CD4-positive, alpha-beta T cell treated with Interleukin-10 for 1 hour (primary cell): ENCODE data around the gene SYT17.

Source experiments
- DNase-seq: peaks from one replicate; pipeline ENCODE4 v3.0.0-alpha.2; 2020

Gene SYT17

DNA sequence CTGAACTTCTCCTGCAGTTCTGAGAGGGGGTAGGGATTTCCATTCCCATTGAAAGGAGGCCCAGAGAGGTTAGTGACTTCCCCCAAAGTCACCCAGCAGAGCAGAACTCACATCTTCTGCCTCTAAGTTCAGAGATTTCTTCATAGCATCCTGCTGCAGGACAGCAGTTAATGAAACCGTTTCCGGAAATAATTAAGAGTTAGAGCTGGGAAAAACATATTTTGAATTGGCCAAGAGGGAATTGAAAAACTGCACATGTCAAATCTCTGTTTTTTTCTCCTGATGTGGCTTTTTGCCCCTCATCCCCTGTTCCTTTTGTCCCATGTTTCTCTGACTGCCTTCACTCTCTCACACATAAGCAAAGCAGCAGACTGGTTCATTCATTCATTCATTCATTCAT is 27.6 kb upstream of the SYT17 start:
- DNase-seq, result no peak

DNA sequence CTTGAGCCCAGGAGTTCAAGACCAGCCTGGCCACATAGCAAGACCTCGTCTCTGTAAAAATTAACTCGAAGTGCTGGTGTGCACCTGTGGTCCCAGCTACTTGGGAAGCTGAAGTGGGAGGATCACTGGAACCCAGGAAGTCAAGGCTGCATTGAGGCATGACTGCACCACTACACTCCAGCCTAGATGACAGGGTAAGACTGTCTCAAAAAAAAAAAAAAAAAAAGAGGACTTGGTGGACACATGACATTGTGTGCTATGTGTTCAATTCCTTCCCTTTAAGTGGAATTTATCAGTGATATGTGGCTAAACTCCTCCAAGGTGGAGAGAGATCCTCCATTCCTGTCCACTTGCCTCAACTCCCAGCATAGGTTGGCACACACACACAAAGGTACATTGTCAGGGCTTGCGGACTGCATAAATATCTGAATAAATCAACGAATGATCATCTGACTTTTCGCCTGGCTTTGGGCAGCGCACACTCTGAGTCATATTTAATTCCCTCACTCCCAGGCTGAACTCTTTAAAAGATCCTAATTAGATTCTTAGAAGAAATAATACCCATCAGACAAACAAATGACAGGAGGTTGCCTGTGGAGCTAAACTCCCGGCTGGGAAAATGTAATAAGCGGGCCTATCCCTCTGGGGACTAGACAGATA is 25.0 kb upstream of the SYT17 start:
- no peak for DNase-seq

- DNase-seq, result no peak
Observed at GRCh38 chr16:19143599-19143956, 24.5 kb upstream of the SYT17 start.

GRCh38 chr16:19145010-19145409 is 23.0 kb upstream of the SYT17 start:
- no peak for DNase-seq

DNA sequence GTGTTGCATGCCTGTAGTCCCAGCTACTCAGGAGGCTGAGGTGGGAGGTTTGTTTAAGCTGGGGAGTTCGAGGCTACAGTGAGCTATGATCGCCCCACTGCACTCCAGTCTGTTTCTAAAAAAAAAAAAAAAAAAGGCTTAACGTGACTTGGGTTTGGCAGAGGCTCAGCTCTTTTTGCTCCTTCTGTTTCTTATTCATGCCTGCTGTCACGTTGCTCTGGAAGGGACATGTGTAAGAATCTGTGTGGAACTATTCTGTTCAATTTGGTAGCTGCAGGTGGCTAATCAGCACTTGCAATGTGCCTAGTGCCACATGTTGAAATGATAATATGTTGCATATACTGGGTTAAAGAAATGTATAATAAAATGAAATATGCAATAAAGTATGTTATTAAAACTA is 20.9 kb upstream of the SYT17 start:
- DNase-seq, result no peak

DNA sequence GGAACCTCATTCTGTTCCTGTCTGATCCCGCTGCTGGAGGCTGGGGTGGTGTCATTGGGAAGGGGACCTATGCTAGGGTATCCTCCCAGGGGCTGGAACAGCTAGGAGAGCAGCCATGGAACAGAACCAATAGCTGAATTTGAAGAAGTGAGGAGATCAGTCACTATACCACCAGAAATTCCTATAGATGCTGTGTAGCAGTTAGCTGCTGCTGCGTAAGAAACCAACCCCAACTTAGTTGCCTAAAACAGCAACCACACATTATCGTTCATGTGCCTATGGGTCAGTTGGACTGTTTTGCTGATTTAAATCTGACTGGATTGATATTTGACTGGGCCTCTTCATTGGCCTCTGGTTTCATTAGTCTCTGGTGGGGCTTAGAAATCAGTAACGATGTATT is 20.4 kb upstream of the SYT17 start:
- no peak for DNase-seq

DNA sequence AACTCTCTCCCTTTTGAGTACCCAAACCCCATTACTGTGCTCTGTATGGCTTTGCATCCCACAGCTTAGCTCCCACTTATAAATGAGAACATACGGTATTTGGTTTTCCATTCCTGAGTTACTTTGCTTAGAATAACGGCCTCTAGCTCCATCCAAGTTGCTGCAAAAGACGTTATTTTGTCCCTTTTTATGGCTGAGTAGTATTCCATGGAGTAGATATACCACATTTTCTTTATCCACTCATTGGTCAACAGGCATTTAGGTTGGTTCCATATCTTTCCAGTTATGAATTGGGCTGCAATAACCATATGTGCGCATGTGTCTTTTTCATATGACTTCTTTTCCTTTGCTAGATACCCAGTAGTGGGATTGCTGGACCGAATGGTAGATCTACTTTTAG is 19.9 kb upstream of the SYT17 start:
- no peak for DNase-seq

GRCh38 chr16:19151310-19151709 is 16.7 kb upstream of the SYT17 start:
- no peak for DNase-seq

- no peak for DNase-seq
Observed at GRCh38 chr16:19152042-19152441, 16.0 kb upstream of the SYT17 start.

- no peak for DNase-seq
Observed at GRCh38 chr16:19153876-19154275, 14.2 kb upstream of the SYT17 start.

- DNase-seq, result no peak
Observed at GRCh38 chr16:19162085-19162484, 6.0 kb upstream of the SYT17 start.

DNA sequence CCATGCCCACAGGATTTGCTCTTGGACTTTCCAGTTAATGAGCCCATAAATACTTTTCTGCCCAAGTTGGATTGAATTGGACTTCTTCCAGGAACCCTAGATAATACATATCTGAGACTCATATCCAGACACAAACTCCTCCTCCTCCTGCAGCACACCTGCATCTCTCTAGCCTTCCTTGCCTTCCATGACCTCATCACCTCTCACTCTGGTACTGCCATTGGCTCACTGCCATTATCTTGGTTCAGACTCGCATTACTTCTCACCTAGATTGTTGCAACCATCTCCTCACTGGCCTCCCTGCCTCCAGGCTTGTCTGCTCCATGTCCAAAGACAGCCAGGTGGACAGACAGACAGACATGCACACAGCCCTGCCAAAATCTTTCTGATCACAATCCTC is 4.8 kb upstream of the SYT17 start:
- no peak for DNase-seq

DNA sequence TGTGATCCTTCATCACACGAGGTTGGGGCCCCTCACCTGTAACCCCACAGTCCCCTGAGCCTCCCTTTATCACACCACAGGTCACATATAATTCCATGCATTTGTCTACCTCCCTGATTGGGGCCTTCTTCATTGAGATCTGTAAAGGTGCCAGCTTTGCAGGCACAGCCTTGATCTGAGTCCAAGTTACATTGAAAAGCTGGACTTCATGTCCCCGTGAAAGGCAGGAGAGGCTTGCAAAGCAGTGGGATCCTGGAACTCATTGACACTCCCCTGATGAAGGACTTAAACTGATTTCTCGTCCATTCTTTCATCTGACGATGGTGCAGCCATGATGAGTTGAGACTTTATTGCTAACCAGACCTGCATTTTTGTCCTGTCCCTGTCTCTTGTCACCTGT is 3.8 kb upstream of the SYT17 start:
- no peak for DNase-seq

GRCh38 chr16:19165101-19165500 is 2.9 kb upstream of the SYT17 start:
- no peak for DNase-seq

DNA sequence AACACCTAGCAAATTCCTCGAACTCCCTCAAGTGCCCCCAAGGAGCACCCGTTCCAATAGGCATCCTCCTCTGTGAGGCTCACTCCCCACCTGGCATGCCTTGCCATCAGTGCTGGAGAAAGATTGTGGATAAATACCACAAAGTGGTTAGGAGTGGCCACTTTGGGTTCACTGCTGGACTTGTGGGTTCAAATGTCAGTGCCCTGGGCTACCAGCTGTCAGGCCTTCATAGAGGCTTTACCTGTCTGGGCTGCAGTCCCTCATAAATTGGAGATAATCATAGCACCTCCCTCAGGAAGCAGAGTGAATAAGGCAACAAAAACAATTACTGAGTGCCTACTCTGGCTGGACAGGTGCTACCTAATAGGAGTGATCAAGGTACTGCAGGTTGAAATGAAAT is 1.5 kb upstream of the SYT17 start:
- no peak for DNase-seq

GRCh38 chr16:19168371-19169081 is 486 bp downstream of the SYT17 start:
- no peak for DNase-seq

- DNase-seq, result no peak
Observed at GRCh38 chr16:19169082-19169639, 1.1 kb downstream of the SYT17 start.

- DNase-seq, result no peak
Observed at GRCh38 chr16:19170043-19170655, 2.1 kb downstream of the SYT17 start.

GRCh38 chr16:19172098-19172780 is 4.2 kb downstream of the SYT17 start:
- DNase-seq, result no peak

DNA sequence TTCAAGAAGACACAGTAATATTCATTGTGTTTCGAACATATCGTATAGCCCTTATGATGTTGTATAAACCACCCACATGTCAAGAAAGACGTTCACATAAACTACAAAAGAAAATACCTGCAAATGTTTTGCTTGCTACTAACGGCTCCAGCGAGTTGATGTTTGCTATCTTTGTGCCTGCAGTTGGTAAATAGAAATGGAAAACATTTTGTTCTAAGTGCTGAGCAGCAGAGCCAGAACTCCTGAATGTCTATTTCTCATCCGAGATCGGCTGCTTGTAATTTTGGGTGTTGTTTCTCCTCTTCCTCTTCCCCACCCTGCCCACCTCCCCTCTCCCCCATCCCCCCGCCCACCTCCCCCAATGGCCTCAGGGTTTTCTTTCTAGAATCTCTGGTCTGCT is 5.0 kb downstream of the SYT17 start:
- no peak for DNase-seq

DNA sequence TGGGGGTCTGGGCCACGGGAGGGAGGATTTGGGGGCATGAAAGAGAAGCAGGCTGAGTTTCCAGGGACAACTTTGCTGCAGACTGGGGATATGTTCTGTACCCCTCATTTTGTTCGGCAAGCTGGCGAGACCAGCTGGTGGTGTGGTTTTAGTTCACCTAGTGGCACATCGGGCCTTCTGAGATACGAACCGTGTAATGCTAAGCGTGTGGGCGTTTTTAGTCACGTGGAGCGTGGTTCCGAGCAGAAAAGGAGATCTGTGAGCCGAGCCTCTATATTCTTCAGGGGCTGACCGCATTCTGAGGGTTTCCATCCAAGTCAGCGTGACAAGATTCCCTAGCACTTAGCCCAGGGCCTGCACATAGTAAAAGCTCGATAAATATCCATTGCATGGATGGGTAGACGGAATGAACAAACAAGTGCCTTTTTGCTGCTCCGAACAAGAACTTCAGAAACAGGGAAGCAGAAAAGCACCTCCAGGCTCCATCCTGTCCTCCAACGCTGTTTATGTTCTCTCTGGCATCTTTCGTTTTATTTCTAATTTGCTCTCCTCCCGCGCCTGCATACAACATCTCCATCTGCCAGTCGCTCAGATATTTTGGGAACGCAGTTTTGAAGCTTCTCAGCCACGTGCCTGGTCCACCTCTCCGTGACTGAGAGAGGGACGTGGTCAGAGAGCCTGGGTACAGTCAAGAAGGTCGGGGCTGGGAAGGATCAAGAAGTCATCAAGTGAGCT is 5.8 kb downstream of the SYT17 start:
- no peak for DNase-seq

DNA sequence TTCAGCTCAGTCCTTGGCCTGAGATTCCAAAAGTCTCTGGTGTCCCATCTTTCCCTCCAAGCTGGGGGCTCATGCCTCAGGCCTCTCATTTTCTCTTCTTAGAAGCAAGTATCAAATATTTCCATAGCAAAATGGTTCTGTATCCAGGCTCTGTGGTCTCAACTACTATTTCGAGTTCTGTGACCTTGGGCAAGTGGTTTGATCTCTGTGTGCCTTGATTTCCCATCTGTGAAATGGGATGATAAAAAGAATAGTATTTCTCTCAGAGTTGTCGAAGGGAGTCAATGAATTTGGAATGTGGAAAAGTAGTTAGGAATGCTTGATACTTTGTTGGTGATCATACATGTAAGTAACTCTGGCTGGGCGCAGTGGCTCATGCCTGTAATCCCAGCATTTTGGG is 6.4 kb downstream of the SYT17 start:
- no peak for DNase-seq
